Fibroblast of skin of right biceps (primary cell): Measurements from ENCODE around the gene BCAR3.

Source experiments
- DNase-seq: peaks from one replicate; pipeline ENCODE4 v3.0.0-alpha.2; 2013

Gene BCAR3

GRCh38 chr1:93635614-93636543, 45.8 kb downstream of the BCAR3 start:
- DNase-seq, result no peak

DNA sequence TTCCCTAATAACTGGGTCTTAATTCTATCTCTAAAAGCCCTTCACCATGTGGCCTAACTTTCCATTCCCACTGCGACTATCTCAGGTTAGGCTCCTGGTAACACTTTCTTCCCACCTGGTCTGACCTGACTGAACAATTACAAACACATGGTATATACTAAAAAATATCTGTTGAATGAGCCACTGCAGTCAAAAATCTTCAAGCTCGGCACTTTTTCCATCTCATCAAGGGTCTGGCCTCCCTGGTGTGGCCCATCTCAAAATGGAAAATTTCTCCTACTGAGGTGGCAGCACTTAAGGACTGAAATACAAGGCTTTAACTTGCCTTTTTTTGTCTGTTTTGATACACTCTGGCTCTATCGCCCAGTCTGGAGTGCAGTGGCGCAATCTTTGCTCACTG, 48.3 kb downstream of the BCAR3 start:
- no peak for DNase-seq

DNA sequence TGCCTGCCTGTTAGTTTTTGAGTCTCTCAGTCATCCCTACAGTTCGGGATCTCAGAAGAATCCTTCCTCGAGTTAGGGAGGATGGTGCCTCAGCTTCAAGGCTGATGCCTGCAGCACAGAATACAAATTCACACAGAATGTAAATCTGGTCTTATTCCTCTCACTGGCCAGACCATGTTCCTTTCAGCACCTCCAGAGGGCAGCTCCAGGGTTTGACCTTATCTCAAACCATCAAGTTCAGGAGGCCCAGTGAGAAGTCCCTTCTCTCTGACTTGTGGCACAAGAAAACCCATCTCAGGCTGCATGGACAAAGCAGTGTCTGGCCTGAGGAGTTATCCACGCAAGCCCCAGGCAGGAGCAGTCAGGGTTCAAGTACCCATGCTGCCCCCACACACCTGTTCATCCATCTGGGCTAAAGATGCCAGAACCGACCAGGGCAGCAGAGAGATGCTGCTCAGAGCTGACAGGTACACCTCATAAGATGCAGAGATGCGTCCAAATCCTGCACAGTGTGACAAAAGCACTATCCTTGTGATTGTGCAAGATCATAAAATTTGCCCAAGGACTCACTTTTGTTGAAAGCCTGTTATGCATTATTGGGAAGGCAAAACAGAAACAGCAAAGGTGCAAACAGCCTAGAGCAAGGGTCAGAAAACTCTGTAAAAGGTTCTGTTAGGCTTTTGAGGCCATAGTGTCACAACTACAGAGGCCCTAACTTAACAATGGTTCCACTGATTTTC, 49.8 kb downstream of the BCAR3 start:
- DNase-seq, result no peak

- DNase-seq, result no peak
These were observed 51.5 kb downstream of the BCAR3 start for GRCh38 chr1:93630168-93630567.

GRCh38 chr1:93629101-93630059, 52.3 kb downstream of the BCAR3 start:
- peak; percentile 76 for DNase-seq

DNA sequence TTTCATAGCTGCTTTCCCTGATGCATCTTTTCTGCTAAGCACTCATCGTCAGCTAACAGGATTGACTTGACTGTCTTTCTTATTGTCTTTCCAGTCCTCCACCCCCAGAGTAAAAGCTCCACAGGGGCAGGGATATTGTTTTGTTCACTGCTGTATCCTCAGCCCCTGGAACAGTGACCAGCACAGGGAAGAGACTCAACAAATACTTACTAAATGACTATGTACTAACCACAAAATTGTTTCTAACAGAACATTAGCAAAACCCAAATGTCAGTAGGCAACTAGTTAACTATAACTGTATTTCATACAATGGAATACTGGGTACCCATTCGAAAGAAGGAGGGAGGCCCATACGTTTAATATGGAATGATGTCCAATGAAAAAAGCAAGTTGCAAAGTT, 53.0 kb downstream of the BCAR3 start:
- DNase-seq, result peak; percentile 58

DNA sequence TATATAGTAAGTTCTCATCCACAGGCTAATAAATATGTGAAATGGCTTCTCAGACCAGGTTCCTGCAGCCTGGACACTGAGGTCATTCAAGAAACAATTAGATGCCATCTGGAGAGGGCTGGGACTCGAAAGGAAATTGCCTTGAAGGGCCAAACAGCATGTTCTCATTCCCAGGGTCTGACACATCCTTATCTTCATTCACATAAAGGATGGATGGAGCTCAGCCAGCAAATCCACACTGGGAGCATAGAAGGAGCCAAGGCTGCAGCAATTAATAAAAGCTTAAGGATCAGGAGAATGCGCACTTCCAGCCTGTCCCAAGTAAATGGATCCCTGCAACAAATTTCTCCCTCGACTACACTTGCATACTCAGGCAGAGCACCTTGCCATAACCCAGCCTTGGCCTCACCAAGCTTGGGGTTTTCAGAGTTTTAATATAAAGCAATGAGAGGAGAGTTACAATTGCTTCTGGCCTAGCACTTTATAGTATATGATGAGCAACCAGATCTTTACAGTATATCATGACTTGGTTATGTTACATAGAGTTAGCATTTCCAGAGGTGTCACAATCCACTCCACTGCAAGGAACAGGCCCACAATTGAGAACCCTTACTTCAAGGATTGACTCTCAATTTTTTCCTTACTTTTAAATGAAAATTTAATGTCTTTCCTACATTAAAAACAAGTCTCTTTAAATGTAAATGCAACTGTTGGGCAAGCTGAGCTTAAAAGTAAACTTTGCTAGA, 55.9 kb downstream of the BCAR3 start:
- DNase-seq, result peak; percentile 93

DNA sequence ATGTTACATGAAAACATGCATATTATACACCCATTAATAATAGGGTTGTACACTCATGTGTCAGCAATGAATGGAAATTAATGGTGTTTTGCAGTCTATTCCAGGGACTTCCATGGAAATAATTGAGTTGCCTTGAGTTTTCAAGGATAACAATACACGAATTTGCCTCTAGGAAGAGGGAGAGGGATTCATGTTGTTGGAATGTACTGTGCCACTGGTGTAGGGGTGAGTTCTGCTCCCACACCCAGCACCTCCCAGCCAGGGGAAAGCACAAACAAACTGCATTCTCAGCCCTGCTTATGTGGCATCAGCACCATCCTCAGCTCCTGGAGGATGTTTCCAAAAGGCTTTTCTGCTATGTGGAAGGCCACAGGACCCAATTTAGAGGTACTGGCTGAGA, 57.8 kb downstream of the BCAR3 start:
- peak; percentile 89 for DNase-seq

- DNase-seq, result peak; percentile 52
These were observed 58.2 kb downstream of the BCAR3 start for GRCh38 chr1:93623436-93623835.

GRCh38 chr1:93621246-93621645, 60.4 kb downstream of the BCAR3 start:
- DNase-seq, result no peak

DNA sequence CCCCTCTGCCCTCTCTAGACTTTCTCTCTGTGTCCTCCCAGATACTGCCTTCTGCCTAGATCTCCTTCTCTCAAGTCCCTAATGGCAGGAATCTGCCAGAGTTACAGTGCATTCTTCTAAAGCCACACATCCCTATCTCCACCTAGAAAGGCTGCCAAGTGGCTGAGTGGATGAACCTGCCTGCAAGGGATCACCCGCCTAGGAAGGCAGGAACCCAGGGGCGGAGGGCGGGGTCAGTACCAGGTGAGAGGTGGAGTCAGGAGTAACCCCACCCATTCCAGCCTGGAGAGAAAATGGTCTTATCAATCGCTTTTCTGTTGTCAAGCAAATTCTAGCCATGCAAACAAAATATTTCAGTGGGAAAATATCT, 60.8 kb downstream of the BCAR3 start:
- no peak for DNase-seq

DNA sequence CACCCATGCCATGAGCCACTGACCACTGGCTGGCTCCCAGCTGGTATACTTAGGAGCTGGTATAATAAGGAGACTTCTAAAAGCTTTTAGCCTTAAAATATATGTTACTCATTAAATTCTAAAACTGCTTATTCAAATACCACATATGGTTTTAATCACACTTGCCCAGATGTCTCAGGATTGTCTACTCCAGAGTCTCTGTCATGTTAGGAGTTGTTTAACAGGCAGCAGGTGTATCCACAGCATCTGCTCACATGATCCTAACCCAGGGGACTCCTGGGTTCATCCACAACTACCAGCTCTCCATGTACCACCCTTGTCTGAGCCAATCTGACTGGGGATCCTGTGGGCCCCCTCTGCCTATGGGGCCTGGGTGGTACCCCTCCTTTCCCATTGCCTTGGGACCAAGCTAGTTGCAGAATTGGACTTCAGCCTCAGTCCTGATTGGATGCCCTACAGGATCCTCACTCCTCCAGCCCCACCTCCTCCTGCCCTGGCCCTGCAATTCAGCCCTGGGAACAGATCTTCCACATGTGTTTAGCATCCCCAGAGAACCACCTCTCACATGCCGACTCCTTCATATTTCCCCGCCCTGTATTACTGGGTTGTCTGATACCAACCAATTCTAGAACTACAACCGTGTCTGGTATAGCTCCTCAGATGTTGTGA, 61.3 kb downstream of the BCAR3 start:
- DNase-seq, result peak; percentile 70

DNA sequence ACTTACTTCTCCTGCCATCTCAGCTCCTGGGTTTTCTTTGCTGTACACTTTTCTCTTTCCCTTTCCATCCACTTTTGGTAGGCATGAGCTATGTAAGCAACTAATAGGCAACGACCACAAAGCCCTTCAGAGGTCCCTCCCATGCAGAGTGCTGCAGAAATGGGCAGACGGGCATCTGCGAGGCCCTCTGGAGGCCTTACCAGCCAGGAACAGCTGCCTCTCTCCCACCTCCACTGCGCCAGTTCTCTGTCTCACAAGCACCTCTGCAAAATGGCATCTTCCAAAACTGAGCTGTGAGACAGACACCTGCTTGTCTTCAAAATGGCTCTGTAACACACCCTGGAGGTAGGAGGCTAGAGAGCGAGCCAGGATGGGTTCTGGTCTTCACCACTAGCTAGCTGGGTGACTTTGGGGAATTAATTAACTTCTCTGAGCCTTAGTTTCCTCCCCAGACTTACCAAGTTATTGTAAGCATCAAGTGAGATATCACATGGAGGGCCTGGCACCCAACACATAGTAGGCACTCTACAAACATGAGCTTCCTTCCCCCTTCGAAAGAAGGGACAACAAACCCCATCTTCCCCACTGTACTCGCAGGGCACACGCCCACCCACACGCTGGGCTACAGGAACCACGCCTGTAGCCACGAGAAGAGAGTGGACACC, 62.0 kb downstream of the BCAR3 start:
- DNase-seq, result no peak

DNA sequence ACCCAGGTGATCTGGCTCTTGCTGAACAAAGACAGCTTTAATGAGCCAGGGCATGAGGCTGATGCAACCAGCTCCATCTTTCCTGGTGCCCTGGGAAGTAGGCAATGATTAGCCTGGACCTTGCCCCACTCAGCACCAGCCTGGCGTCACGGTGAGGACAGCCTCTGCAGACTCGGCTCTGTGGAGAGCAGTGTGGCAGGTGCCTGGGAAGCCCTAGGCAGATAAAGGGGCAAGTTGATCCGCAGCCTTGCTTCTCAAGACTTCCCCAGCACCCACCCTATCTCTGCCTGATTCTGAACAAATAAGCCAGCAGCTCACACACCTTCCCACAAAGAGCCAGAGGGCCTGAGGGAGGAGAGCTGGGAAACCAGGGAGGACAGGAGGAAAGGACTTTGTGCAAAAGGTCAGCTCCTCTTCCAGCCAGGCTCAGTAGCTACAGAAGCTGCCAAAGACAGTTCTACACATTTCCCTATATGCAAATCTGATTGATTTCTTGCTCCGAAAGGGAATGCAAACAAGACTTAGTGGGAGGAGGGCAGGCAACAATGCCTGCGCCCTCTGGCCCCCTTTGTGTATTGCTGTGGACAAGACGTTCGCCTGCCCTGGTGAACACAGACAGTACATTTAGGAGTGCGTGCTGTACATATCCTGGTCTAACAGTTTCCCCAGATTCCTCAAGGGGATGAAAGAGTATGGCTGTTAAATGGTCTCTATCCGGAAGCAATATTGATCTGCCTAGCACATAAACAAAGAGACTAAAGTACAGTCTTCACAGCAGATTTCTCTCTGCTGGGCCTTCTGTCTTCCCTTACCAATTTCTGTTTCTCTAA, 63.8 kb downstream of the BCAR3 start:
- no peak for DNase-seq

DNA sequence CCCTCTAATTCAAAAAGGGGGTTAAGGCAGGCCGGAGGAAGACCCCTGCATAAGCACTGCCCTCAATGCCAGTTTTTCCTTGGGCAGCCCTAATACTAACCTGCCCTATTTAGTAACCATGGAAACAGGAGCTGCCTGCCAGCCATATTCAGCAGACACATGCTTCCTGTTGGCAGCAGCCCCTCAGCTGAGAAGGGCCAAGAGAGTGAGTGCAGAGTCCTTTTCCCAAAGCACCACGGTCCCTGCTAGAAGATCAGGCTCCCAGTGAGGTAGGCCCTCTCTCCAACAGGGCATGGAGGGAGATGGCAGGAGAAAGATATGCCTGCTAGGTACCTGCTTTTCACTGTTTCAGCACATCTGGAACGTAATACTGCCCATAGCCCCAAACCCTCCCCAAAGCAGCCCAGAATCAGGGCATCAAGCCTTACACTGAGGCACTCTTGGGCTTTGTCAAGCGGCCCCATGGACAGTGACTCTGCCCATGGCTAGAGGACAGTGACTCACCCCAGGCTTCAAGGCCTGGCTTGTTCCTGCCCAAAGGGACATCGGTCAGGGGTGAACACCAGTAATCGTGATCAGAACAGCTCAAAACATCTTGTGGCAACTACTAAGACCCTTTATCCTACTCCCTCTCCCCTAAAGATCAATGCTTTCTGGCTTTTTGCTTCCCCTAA, 64.5 kb downstream of the BCAR3 start:
- no peak for DNase-seq

DNA sequence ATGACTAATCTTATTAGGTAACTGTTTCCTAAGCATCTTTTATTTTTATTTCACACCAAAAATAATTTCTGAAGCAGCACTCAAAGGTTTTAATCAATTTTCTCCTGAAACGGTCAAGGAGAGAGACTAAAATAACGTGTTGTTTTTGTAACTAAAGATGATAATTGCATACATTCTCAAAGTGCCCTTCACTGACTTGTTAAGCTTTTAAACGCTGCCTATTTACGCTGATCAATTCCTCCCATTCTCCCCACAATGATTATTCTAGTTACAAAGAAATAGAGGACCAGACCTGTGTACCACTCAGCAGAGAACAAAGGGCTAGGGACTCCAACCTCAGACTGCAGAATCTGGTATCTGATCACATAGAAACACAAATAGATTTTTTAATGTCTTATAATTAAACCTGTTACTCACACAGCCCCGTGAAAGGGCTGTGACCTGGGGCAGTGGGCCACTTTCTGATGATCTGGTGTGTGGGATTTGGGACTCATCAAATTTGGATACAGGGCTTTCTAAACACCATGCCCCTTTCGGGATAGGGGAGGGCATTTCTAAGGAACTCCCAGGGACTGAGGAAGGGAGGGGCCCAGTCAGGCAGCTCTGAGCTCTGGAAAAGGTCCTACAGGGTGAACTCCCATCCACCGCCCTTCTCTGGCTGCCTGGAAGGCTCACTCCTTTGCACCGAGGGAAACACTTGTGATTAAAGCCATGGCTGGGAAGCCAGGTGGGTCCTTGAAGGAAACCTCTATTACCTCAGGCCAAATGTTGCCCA, 65.2 kb downstream of the BCAR3 start:
- no peak for DNase-seq

GRCh38 chr1:93615582-93616150, 66.0 kb downstream of the BCAR3 start:
- DNase-seq, result peak; percentile 98

DNA sequence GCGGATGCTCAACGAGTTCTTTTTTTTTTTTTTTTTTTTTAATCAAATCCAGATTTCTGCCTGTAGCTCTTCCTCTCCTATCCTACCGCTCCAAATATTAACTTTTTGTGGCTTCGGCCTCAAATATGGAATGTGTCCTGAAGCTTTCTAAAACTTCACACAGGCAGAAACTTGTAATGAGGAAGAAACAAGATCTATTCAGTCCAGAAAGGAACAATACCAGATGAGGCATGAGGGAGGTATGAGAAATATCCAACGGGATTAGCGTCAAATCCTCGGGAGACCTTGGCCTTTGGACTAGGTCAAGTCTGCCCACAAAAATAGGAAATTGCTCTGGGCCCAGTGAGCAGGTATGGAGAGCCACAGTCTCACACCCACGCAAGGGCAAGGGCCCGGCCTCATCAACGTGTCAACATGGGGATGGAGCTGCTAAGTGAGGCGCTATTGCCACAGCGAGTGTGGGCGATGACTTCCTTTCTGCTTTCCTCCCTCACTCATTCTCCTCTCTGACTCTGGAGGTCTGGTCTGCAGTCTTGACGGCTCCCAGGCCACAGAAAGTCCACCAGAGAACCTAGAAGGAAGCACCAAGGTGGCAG, 66.6 kb downstream of the BCAR3 start:
- peak; percentile 95 for DNase-seq
